ENCODE data around the gene DLG2. TPM values are rescaled to one million over a fixed set of nuclear protein-coding genes. Genes with fewer than 3 reads are reported as not detected.

DLG2 gene
- total and polyA plus RNA-seq, 2 of the 4 experiments (the other 2 are of a cell fraction), result 0.31 to 0.36 TPM

- H3K4me2 ChIP-seq (ENCODE audit: low read depth, low read length), result no peak overlapping the region
- H2BK120ac ChIP-seq (ENCODE audit: low read depth, low read length), result no peak overlapping the region
- TF ChIP-seq BHLHE40 (IDR thresholded peaks at IDR 0.05; ENCODE audit: low read depth, low read length) (no peak), CHD1 (IDR thresholded peaks at IDR 0.05; ENCODE audit: low read depth, low read length) (no peak), MXI1 (IDR thresholded peaks at IDR 0.05; ENCODE audit: borderline replicate concordance, low read depth, low read length) (no peak), CEBPB (IDR thresholded peaks at IDR 0.05; ENCODE audit: low read depth, low read length) (no peak), MAZ (IDR thresholded peaks at IDR 0.05; ENCODE audit: borderline replicate concordance, low read depth, low read length) (no peak)
- H4K5ac ChIP-seq (ENCODE audit: low read depth, low read length), result no peak overlapping the region
- H2BK5ac ChIP-seq (ENCODE audit: low read depth, low read length, poor library complexity, severe bottlenecking), result no peak overlapping the region
- ATAC-seq (ENCODE audit: low read depth) (no peak), DNase-seq (no peak)
- H4K20me1 ChIP-seq (ENCODE audit: insufficient read depth, low read length), result no peaks in the 10 kb centered on the region
- H3K4me1 ChIP-seq (ENCODE audit: control insufficient read depth, insufficient read depth, low read length), result no peaks in the 10 kb centered on the region
- no peaks in the 10 kb centered on the region for H3K9me1 ChIP-seq (ENCODE audit: insufficient read depth, low read length)
- H3K36me3 ChIP-seq (ENCODE audit: control insufficient read depth, insufficient read depth, low read length), result no peaks in the 10 kb centered on the region
- H3K27ac ChIP-seq (ENCODE audit: insufficient read depth, low read length), result no peak overlapping the region
- intact Hi-C loops (cut with micrococcal nuclease), result no loop called here
- no CpG with 5 or more reads among the region's 2 CpGs for WGBS, 2 experiments (ENCODE audit: extremely low coverage in 2 of 2, insufficient read length in 1 of 2)
- H3K79me1 ChIP-seq (ENCODE audit: low read depth in 1 of 2, low read length in 2 of 2), result no peaks in the 10 kb centered on the region
- no peak overlapping the region for H3K56ac ChIP-seq (ENCODE audit: extremely low read depth, insufficient read depth, low read length)
- ChIA-PET POLR2A (ENCODE audit: unreplicated experiment) (no interaction called here), CTCF (no interaction called here)
- H3K23ac ChIP-seq (ENCODE audit: low read depth, low read length), result no peak overlapping the region
- no peak overlapping the region for H4K8ac ChIP-seq (ENCODE audit: low read depth in 2 of 2, low read length in 2 of 2)
- peaks cover 4% of the 10 kb centered on the region; the same call in 1 of the 2 replicates for H3K9me3 ChIP-seq (ENCODE audit: control insufficient read depth, insufficient read depth, low read length)
- no peak overlapping the region for H2AFZ ChIP-seq (replicated peaks; ENCODE audit: low read length, poor library complexity)
- H3K27me3 ChIP-seq (ENCODE audit: control insufficient read depth, insufficient read depth, low read length), result no peaks in the 10 kb centered on the region
- no peak overlapping the region for H4K91ac ChIP-seq (ENCODE audit: insufficient read depth, low read depth, low read length)
- no peak overlapping the region for H3K9ac ChIP-seq (ENCODE audit: low read depth, low read length)
- no peak overlapping the region for H3K18ac ChIP-seq (ENCODE audit: low read depth, low read length)
- H2BK15ac ChIP-seq (ENCODE audit: low read depth, low read length), result no peak overlapping the region
- H2BK20ac ChIP-seq (ENCODE audit: low read depth, low read length), result no peak overlapping the region
- no peak overlapping the region for H2AK5ac ChIP-seq (ENCODE audit: low read depth, low read length)
- H2AK9ac ChIP-seq (replicated peaks; ENCODE audit: low read depth, low read length, poor library complexity), result no peak overlapping the region
- dilution Hi-C loops (cut with HindIII; ENCODE audit: low sequenced_read_pairs, unreplicated experiment), result no loop called here
- no TSS peak for BruUV-seq (replicated peaks)
- H3K4ac ChIP-seq (ENCODE audit: low read depth, low read length), result no peak overlapping the region
- no peak overlapping the region for H3K4me3 ChIP-seq (ENCODE audit: insufficient read depth, low read depth, low read length)
- in situ Hi-C loops (cut with MboI; ENCODE audit: low sequenced_read_pairs), result no loop called here
- no peak overlapping the region for H3K14ac ChIP-seq (replicated peaks; ENCODE audit: low read depth, low read length)
These were observed 945.7 kb downstream of the DLG2 start for GRCh38 chr11:84681456-84681855.

All from IMR-90 (cell line).